Astrocyte (in vitro differentiated cells and primary cell): ENCODE measurements around the gene ZNF816. TPM values are rescaled to one million over a fixed set of nuclear protein-coding genes. Genes with fewer than 3 reads are reported as not detected.

Source experiments
- DNase-seq: peaks from one replicate; pipeline ENCODE4 v3.0.0-alpha.2; 2010; ENCODE audit warnings: low read depth
- FAIRE-seq: peaks from 2 replicates; lab custom pipeline; 2011; peaks lifted over from hg19 to GRCh38; lab: Jason Lieb, UNC
- H2AFZ ChIP-seq: 2 replicates; pipeline ENCODE4 v1.6.0; 2012; ENCODE audit warnings: low read depth, low read length, inconsistent platforms
- H3K27ac ChIP-seq: 2 replicates; pipeline ENCODE4 v1.5.1; 2011; ENCODE audit warnings: low read depth, low read length, inconsistent platforms
- H3K27me3 ChIP-seq: 2 replicates; pipeline ENCODE4 v1.6.0; 2011; ENCODE audit warnings: low read length, inconsistent platforms; ENCODE audit not compliant: insufficient read depth
- H3K36me3 ChIP-seq: 2 replicates; pipeline ENCODE4 v1.5.1; 2011; ENCODE audit warnings: low read length, inconsistent platforms; ENCODE audit not compliant: insufficient read depth
- H3K4me1 ChIP-seq: 2 replicates; pipeline ENCODE4 v1.5.1; 2011; ENCODE audit warnings: low read length, inconsistent platforms; ENCODE audit not compliant: insufficient read depth
- H3K4me2 ChIP-seq: 2 replicates; pipeline ENCODE4 v1.6.0; 2012; ENCODE audit warnings: low read length, inconsistent platforms
- H3K4me3 ChIP-seq: 2 replicates; pipeline ENCODE4 v1.5.1; 2011; ENCODE audit warnings: low read depth, mild to moderate bottlenecking, low read length, inconsistent platforms; ENCODE audit not compliant: insufficient read depth
- H3K79me2 ChIP-seq: 2 replicates; pipeline ENCODE4 v1.6.0; 2012; ENCODE audit warnings: mild to moderate bottlenecking, low read length, inconsistent platforms; ENCODE audit not compliant: insufficient read depth
- H3K9ac ChIP-seq: 2 replicates; pipeline ENCODE4 v1.6.0; 2012; ENCODE audit warnings: mild to moderate bottlenecking, low read length, inconsistent platforms
- H3K9me3 ChIP-seq: 2 replicates; pipeline ENCODE4 v1.5.1; 2012; ENCODE audit warnings: low read depth, mild to moderate bottlenecking, low read length, inconsistent platforms; ENCODE audit not compliant: insufficient read depth
- H4K20me1 ChIP-seq: 2 replicates; pipeline ENCODE4 v1.6.0; 2012; ENCODE audit warnings: low read length, inconsistent platforms; ENCODE audit not compliant: insufficient read depth
- H3K27ac Mint-ChIP-seq: one replicate; pipeline ENCODE4 v1.8.0; 2021; ENCODE audit warnings: mild to moderate bottlenecking, mixed read lengths; ENCODE audit not compliant: unreplicated experiment
- H3K27me3 Mint-ChIP-seq: one replicate; pipeline ENCODE4 v1.8.0; 2021; ENCODE audit warnings: low read depth, mixed read lengths; ENCODE audit not compliant: unreplicated experiment
- H3K36me3 Mint-ChIP-seq: one replicate; pipeline ENCODE4 v1.8.0; 2021; ENCODE audit warnings: low read depth, mixed read lengths; ENCODE audit not compliant: unreplicated experiment
- H3K4me1 Mint-ChIP-seq: one replicate; pipeline ENCODE4 v1.8.0; 2021; ENCODE audit warnings: low read depth, mixed read lengths; ENCODE audit not compliant: unreplicated experiment
- H3K4me3 Mint-ChIP-seq: one replicate; pipeline ENCODE4 v1.8.0; 2021; ENCODE audit warnings: mild to moderate bottlenecking, moderate library complexity, mixed read lengths; ENCODE audit not compliant: unreplicated experiment
- H3K9me3 Mint-ChIP-seq: one replicate; pipeline ENCODE4 v1.8.0; 2021; ENCODE audit warnings: mild to moderate bottlenecking, mixed read lengths; ENCODE audit not compliant: unreplicated experiment
- EZH2 ChIP-seq: IDR thresholded peaks from 2 replicates; pipeline ENCODE4 v1.6.1; 2012; ENCODE audit warnings: mild to moderate bottlenecking, low read length, inconsistent platforms; ENCODE audit not compliant: insufficient read depth
- total RNA-seq: library from RNA; stranded (reverse); gene quantifications from 2 replicates; pipeline ENCODE4 v1.2.1, GENCODE V29; 2021
- TF ChIP-seq, protein P1 (sequence below): IDR thresholded peaks from 2 replicates; pipeline ENCODE4 v1.5.1; 2011; ENCODE audit warnings: low read depth, mild to moderate bottlenecking, inconsistent platforms, low read length, moderate library complexity; ENCODE audit not compliant: insufficient read depth

Gene ZNF816
- total RNA-seq, 1 donor from 2014 or later = 12.2 TPM

DNA sequence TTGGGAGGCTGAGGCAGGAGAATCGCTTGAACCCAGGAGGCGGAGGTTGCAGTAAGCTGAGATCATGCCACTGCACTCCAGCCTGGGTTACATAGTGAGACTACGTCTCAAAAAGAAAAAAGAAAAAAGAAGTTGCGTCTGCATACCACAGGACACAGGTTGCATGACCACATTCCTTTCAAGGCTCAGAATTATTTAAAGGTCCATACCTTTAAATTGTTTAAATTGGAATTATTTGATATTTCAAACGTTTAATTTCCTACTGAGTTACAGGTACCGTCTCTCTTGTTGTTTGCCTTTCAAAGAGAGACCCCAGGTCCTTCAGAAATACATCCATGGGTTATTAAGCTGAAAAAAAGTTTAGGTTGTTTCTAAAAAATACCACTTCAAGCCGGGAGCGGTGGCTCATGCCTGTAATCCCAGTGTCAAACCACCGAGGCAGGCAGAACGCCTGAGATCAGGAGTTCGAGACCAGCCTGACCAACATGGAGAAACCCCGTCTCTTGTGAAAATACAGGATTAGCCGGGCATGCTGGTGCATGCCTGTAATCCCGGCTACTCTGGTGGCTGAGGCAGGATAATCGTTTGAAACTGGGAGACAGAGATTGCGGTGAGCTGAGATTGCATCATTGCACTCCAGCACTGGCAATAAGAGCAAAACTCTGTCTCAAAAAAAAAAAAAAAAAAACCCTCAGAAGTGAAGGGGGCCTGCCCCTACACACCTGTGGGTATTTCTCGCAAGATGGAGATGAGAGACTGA is 18.6 kb downstream of the ZNF816 start:
- no peak for DNase-seq
- FAIRE-seq = no peak
- TF ChIP-seq, protein P1, sequence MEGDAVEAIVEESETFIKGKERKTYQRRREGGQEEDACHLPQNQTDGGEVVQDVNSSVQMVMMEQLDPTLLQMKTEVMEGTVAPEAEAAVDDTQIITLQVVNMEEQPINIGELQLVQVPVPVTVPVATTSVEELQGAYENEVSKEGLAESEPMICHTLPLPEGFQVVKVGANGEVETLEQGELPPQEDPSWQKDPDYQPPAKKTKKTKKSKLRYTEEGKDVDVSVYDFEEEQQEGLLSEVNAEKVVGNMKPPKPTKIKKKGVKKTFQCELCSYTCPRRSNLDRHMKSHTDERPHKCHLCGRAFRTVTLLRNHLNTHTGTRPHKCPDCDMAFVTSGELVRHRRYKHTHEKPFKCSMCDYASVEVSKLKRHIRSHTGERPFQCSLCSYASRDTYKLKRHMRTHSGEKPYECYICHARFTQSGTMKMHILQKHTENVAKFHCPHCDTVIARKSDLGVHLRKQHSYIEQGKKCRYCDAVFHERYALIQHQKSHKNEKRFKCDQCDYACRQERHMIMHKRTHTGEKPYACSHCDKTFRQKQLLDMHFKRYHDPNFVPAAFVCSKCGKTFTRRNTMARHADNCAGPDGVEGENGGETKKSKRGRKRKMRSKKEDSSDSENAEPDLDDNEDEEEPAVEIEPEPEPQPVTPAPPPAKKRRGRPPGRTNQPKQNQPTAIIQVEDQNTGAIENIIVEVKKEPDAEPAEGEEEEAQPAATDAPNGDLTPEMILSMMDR = no peak
- TF ChIP-seq EZH2 = no peak
- Histone ChIP-seq H3K27ac (no peak overlapping the region), H3K9me3 (peaks cover 15% of the 10 kb centered on the region), H2AFZ (no peak overlapping the region), H3K27me3 (no peaks in the 10 kb centered on the region), H3K9ac (no peak overlapping the region), H4K20me1 (no peaks in the 10 kb centered on the region), H3K4me2 (no peak overlapping the region), H3K36me3 (no peaks in the 10 kb centered on the region), H3K4me3 (no peak overlapping the region), H3K4me1 (no peaks in the 10 kb centered on the region), H3K79me2 (no peaks in the 10 kb centered on the region)
- H3K27ac Mint-ChIP-seq = no peak overlapping the region
- H3K4me3 Mint-ChIP-seq = peak overlapping the region; percentile 14
- H3K27me3 Mint-ChIP-seq = no peaks in the 10 kb centered on the region
- peaks cover 11% of the 10 kb centered on the region for H3K4me1 Mint-ChIP-seq
- H3K9me3 Mint-ChIP-seq = peaks cover 22% of the 10 kb centered on the region
- H3K36me3 Mint-ChIP-seq = peaks cover 9% of the 10 kb centered on the region

DNA sequence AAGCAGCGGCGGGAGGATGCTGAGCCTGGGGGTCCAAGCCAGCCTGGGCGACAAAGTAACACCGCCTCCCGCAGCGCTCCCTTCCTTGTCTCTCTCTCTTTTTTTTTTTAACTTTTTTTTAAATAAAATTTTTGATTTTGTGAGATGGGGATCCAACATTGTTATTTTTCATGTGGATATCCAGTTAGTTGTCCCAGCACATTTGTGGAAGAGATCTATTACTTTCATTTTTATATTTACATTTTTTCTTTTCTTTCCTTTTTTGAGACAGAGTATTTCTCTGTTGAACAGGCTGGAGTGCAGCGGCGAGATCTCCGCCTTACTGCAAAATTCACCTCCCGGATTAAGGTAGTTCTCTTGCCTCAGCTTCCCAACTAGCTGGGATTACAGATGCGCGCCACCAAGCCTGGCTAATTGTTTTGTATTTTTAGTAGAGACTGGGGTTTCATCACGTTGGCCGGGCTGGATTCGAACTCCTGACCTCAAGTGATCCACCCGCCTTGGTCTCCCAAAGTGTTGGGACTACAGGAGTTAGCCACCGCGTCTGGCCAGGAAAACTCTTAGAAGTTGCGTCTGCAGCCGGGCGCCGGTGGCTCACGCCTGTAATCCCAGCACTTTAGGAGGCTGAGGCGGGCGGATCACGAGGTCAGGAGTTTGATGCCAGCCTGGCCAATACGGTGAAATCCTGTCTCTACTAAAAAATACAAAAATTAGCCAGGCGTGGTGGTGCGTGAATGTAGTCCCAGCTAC is 19.4 kb downstream of the ZNF816 start:
- Mint-ChIP-seq H3K4me3 (peak overlapping the region; percentile 94), H3K36me3 (peaks cover 14% of the 10 kb centered on the region), H3K27ac (peak overlapping the region; percentile 83), H3K4me1 (peaks cover 11% of the 10 kb centered on the region), H3K9me3 (peaks cover 22% of the 10 kb centered on the region), H3K27me3 (no peaks in the 10 kb centered on the region)
- peak overlapping the region; percentile 85 for H2AFZ ChIP-seq
- H3K79me2 ChIP-seq = no peaks in the 10 kb centered on the region
- H3K27ac ChIP-seq = no peak overlapping the region
- no peaks in the 10 kb centered on the region for H4K20me1 ChIP-seq
- no peaks in the 10 kb centered on the region for H3K4me1 ChIP-seq
- H3K4me2 ChIP-seq = peak overlapping the region; percentile 91
- H3K27me3 ChIP-seq = no peaks in the 10 kb centered on the region
- peak overlapping the region; percentile 79 for H3K4me3 ChIP-seq
- FAIRE-seq (no peak), DNase-seq (no peak)
- H3K9me3 ChIP-seq = peaks cover 11% of the 10 kb centered on the region
- H3K36me3 ChIP-seq = no peaks in the 10 kb centered on the region
- H3K9ac ChIP-seq = peak overlapping the region; percentile 66
- no peak for TF ChIP-seq EZH2
- TF ChIP-seq, protein P1 = no peak
